ENCODE measurements around the gene ASTN1. TPM values are rescaled to one million over a fixed set of nuclear protein-coding genes. Genes with fewer than 3 reads are reported as not detected.

ASTN1 gene
- total and polyA plus RNA-seq, 2 experiments from 2014 or later, result 1.1 TPM; not detected in 1

GRCh38 chr1:176880955-176881595 is 283.4 kb downstream of the ASTN1 start:
- 12% methylated on average over 9 of the region's 9 CpGs for WGBS (ENCODE audit: low lambda C conversion rate, missing lambda C conversion rate)
- no peak for TF ChIP-seq EZH2phosphoT487 (IDR thresholded peaks at IDR 0.05; ENCODE audit: low read depth, severe bottlenecking, unreplicated experiment)
- peak; percentile 94 for TF ChIP-seq CTCF (IDR thresholded peaks at IDR 0.05; ENCODE audit: poor library complexity)
- no peak for TF ChIP-seq EZH2 (IDR thresholded peaks at IDR 0.05; ENCODE audit: borderline replicate concordance)
- Histone ChIP-seq H3K9me3 (ENCODE audit: low read depth) (no peaks in the 10 kb centered on the region), H3K27me3 (peaks cover 11% of the 10 kb centered on the region), H3K79me2 (no peaks in the 10 kb centered on the region), H3K27ac (no peak overlapping the region), H3K4me2 (no peak overlapping the region), H4K20me1 (ENCODE audit: insufficient read depth, poor library complexity, severe bottlenecking) (no peaks in the 10 kb centered on the region), H3K4me1 (ENCODE audit: insufficient read depth) (no peaks in the 10 kb centered on the region), H3K9me2 (replicated peaks; ENCODE audit: insufficient read depth) (no peaks in the 10 kb centered on the region), H3K36me3 (replicated peaks; ENCODE audit: insufficient read depth, low read depth) (no peaks in the 10 kb centered on the region), H2AFZ (no peak overlapping the region), H3K4me3 (no peak overlapping the region)
- peak; percentile 93 for DNase-seq (ENCODE audit: low spot score)

GRCh38 chr1:176879784-176880620 is 284.5 kb downstream of the ASTN1 start:
- Histone ChIP-seq H3K4me2 (no peak overlapping the region), H2AFZ (no peak overlapping the region), H3K36me3 (replicated peaks; ENCODE audit: insufficient read depth, low read depth) (no peaks in the 10 kb centered on the region), H3K27ac (no peak overlapping the region), H3K4me3 (no peak overlapping the region), H3K4me1 (ENCODE audit: insufficient read depth) (no peaks in the 10 kb centered on the region), H3K9me2 (replicated peaks; ENCODE audit: insufficient read depth) (no peaks in the 10 kb centered on the region), H4K20me1 (ENCODE audit: insufficient read depth, poor library complexity, severe bottlenecking) (no peaks in the 10 kb centered on the region), H3K79me2 (no peaks in the 10 kb centered on the region), H3K9me3 (ENCODE audit: low read depth) (no peaks in the 10 kb centered on the region), H3K27me3 (peaks cover 9% of the 10 kb centered on the region)
- DNase-seq (ENCODE audit: low spot score), result no peak
- 81% methylated on average over 13 of the region's 13 CpGs for WGBS (ENCODE audit: low lambda C conversion rate, missing lambda C conversion rate)
- TF ChIP-seq EZH2 (IDR thresholded peaks at IDR 0.05; ENCODE audit: borderline replicate concordance) (no peak), CTCF (IDR thresholded peaks at IDR 0.05; ENCODE audit: poor library complexity) (no peak), EZH2phosphoT487 (IDR thresholded peaks at IDR 0.05; ENCODE audit: low read depth, severe bottlenecking, unreplicated experiment) (no peak)

- no peak for DNase-seq (ENCODE audit: low spot score)
These were observed 285.6 kb downstream of the ASTN1 start for GRCh38 chr1:176878750-176879536.

More at GRCh38 chr1:176878750-176879536, 285.6 kb downstream of the ASTN1 start:
- peaks cover 7% of the 10 kb centered on the region for H3K27me3 ChIP-seq
- no peak for TF ChIP-seq CTCF (IDR thresholded peaks at IDR 0.05; ENCODE audit: poor library complexity)
- no peak for TF ChIP-seq EZH2 (IDR thresholded peaks at IDR 0.05; ENCODE audit: borderline replicate concordance)
- TF ChIP-seq EZH2phosphoT487 (IDR thresholded peaks at IDR 0.05; ENCODE audit: low read depth, severe bottlenecking, unreplicated experiment), result no peak
- H3K4me2 ChIP-seq, result no peak overlapping the region
- no peaks in the 10 kb centered on the region for H3K9me2 ChIP-seq (replicated peaks; ENCODE audit: insufficient read depth)
- H3K4me1 ChIP-seq (ENCODE audit: insufficient read depth), result no peaks in the 10 kb centered on the region
- H4K20me1 ChIP-seq (ENCODE audit: insufficient read depth, poor library complexity, severe bottlenecking), result no peaks in the 10 kb centered on the region
- no peaks in the 10 kb centered on the region for H3K9me3 ChIP-seq (ENCODE audit: low read depth)
- no peak overlapping the region for H3K4me3 ChIP-seq
- H2AFZ ChIP-seq, result no peak overlapping the region
- H3K27ac ChIP-seq, result no peak overlapping the region
- H3K36me3 ChIP-seq (replicated peaks; ENCODE audit: insufficient read depth, low read depth), result no peaks in the 10 kb centered on the region
- no peaks in the 10 kb centered on the region for H3K79me2 ChIP-seq
- 75% methylated on average over 12 of the region's 12 CpGs for WGBS (ENCODE audit: low lambda C conversion rate, missing lambda C conversion rate)
